Smooth muscle cell of the brain vasculature (primary cell): ENCODE measurements around the gene SGPL1.
A peak's percentile ranks its signal among the peaks of the same experiment; 100 is the strongest.
"Not testable (repeated sequence)": the region's sequence is repeated elsewhere in the genome, so short reads cannot be mapped to it uniquely, and the experiment has no call there.

Source experiments
- DNase-seq: peaks from one replicate; pipeline ENCODE4 v3.0.0-alpha.2; 2012; ENCODE audit warnings: low read depth, low spot score

SGPL1 gene

GRCh38 chr10:70843333-70843732, 27.6 kb downstream of the SGPL1 start:
- no peak for DNase-seq

DNA sequence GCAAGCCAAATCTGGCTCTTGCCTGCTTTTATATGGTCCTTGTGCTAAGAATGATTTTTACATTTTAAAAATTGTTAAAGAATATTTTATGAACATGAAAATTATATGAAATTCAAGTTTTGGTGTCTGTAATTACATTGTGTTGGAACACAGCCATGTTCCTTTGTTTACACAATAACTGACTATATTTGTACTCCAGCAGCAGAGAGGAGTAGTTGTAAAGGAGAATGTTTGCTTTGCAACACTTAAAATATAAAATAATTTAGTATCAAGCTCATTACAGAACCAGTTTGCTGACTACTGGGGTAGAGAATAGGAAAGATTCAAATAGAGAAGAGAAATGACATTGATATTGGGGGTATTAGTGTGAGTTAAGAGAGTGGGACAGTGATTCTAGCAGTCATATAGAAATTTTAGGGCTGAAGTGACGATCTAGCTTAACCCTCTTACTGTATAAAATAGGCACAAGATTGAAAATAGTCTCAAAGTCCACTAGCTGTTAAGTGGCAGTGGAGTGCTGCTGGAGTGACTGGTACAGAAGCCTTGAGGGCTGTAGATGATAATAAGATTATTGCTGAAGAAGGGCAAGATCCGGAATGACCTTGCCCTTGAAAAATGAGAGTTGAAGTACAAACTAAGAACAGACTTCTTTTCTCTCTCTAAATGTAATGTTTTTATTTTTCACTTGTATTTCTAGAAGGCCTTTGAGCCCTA, 28.2 kb downstream of the SGPL1 start:
- no peak for DNase-seq

DNA sequence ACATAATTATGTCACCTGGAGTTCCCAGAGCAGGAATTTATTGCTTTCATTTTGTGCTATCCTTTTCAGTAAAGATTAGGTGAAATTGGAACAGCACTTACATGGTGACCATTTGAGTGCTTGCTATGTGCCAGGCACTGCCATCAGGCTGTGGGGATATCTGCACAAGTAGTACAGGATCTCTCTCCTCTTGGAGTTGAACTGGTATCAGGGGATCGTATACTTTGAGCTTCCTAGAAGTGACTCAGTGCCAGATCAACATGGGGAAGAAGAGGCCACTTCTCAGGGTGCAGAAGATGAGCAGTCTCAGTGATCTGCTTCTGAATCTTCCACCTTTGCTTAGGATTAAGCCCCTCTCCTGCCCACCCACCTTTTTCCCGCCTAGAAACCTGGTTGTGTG, 29.5 kb downstream of the SGPL1 start:
- no peak for DNase-seq

DNA sequence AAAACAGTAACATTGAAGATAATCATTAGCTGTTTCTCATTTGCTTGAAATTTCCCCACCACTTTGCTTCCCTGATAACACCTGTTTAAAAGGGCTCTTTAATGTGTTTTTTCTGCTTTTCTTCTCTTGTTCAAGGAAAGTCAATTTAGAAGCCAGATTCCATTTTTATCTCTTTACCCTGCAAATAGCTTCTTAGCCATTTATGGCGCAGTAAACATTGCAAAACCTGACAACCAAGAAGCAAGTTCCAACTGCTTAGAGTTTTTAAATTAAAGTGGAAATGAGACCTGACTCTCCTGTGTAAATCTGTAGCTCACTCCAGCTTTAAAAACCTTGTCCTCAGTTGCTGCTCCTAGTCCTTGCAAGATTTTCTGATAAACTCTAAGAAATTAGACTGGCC, 30.1 kb downstream of the SGPL1 start:
- no peak for DNase-seq

- DNase-seq, result no peak
These were observed 31.0 kb downstream of the SGPL1 start for GRCh38 chr10:70846795-70847194.

GRCh38 chr10:70847659-70848360, 32.1 kb downstream of the SGPL1 start:
- no peak for DNase-seq

- no peak for DNase-seq
These were observed 33.9 kb downstream of the SGPL1 start for GRCh38 chr10:70849582-70850016.

- no peak for DNase-seq
These were observed 34.3 kb downstream of the SGPL1 start for GRCh38 chr10:70850097-70850496.

GRCh38 chr10:70851597-70852475, 36.1 kb downstream of the SGPL1 start:
- no peak for DNase-seq

DNA sequence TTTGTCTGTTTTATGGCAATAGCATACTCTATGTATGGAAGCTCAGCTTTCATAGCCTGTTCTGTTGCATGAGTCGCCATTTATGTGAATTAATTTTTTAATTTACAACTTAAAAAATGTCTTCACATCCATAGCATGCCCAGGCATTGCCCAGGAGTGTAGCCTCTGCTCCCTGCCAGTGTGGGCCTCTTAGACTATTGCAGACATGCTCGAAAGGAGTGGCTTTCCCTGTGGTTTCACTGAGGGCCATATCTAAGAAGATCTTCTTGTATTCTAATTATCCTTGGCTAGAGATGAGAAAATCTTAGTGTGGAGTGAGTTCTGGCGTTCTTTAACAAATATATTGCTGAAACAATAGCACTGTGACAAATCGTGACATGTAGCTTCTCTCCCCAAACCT, 37.3 kb downstream of the SGPL1 start:
- no peak for DNase-seq

GRCh38 chr10:70853457-70853856, 37.7 kb downstream of the SGPL1 start:
- no peak for DNase-seq

DNA sequence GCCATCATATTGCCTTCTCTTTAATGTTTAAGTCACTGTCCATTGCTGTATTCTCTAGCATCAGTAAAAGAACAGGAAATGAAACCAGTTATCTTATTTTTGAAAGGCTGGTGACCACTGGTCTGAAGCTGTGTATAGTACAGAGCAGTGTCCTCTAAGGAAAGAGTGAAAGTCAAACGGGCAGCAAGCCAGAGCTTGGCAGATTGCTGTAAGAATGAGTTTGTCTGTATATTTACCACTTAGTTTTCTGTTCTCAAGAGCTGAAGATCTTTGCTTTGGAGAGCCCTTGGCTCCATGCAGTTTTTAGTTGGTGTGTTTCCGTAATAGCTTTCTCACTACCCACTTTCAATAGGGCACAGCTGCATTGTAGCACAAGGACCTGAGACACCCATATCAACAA, 40.7 kb downstream of the SGPL1 start:
- no peak for DNase-seq

- DNase-seq, result no peak
These were observed 43.0 kb downstream of the SGPL1 start for GRCh38 chr10:70858759-70859158.

DNA sequence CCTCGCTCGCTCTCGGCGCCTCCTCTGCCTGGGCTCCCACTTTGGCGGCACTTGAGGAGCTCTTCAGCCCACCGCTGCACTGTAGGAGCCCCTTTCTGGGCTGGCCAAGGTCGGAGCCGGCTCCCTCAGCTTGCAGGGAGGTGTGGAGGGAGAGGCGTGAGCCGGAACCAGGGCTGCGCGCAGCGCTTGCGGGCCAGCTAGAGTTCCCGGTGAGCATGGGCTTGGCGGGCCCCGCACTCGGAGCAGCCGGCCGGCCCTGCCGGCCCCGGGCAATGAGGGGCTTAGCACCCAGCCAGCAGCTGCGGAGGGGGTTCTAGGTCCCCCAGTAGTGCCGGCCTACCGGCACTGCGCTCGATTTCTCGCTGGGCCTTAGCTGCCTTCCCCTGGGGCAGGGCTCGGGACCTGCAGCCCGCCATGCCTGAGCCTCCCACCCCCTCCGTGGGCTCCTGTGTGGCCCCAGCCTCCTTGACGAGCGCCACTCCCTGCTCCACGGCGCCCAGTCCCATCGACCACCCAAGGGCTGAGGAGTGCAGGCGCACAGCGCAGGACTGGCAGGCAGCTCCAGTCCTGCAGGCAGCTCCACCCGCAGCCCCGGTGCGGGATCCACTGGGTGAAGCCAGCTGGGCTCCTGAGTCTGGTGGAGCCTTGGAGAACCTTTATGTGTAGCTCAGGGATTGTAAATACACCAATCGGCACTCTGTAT, 45.9 kb downstream of the SGPL1 start:
- DNase-seq, result not testable (repeated sequence)

GRCh38 chr10:70863470-70864160, 47.9 kb downstream of the SGPL1 start:
- DNase-seq, result no peak

GRCh38 chr10:70864935-70865334, 49.2 kb downstream of the SGPL1 start:
- no peak for DNase-seq

- no peak for DNase-seq
These were observed 50.7 kb downstream of the SGPL1 start for GRCh38 chr10:70866424-70866823.

DNA sequence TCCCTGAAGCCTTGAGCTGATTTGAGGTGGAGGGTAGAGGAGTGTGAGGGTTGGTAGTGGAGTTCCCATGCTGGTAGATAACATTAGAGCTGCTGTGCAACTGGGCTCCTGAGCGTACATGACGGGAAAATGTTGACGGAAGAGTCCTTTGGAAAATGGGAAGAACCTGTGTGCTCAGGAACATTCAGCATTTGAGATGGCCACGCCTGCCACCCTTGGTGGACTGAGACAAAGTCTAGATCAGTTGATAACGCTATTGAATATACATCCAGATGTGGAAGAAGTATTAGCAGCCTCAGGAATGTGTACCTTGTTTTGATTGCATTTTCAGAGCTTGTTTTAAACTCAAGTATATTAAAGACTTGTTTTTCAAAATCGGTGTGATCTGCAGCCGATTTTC, 56.5 kb downstream of the SGPL1 start:
- no peak for DNase-seq

DNA sequence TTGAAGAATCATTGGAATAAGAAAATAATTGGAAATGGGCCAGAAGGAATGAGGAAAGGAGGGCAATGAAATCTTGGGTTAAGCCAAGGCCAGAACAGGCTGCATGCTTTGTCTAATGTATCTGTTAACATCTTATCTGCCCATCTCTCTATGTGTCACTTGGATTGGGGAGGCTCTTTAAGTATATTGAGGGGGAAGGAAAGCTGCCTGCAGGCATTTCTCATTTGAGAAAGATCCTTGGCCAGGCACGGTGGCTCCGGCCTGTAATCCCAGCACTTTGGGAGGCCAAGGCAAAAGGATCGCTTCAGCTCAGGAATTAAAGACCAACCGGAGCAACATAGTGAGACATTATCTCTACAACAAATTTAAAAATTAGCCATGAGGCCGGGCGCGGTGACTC, 58.3 kb downstream of the SGPL1 start:
- DNase-seq, result no peak

- DNase-seq, result no peak
These were observed 63.5 kb downstream of the SGPL1 start for GRCh38 chr10:70879207-70879606.

DNA sequence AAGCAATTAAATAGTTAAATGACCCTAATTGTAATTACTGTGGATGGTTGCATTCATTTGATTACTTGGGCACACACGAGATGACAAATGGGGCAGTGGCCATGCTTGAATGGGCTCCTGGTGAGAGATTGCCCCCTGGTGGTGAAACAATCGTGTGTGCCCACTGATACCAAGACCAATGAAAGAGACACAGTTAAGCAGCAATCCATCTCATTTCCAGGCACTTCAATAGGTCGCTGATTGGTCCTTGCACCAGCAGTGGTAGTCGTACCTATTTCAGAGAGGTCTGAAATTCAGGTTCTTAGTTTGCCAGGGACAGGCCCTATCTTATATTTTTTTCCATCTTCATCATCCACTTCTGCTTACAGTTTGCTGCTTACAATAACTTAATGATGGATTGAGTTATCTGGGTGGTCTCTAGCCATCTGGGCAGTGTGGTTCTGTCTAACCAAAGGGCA, 64.4 kb downstream of the SGPL1 start:
- peak; percentile 51 for DNase-seq
